HG03457 (cell line): ENCODE results near the gene ACKR2.
"Not testable (repeated sequence)": the region's sequence is repeated elsewhere in the genome, so short reads cannot be mapped to it uniquely, and the experiment has no call there.

ENCODE experiments used
- ATAC-seq: cut with Tn5 transposase; IDR thresholded peaks from one replicate; pipeline ENCODE4 v1.9.1; 2021; ENCODE audit warnings: moderate number of reproducible peaks; ENCODE audit not compliant: unreplicated experiment

ACKR2 gene

GRCh38 chr3:42801048-42801620 is 8.1 kb upstream of the ACKR2 start:
- ATAC-seq = no peak

GRCh38 chr3:42801784-42802183 is 7.5 kb upstream of the ACKR2 start:
- no peak for ATAC-seq

GRCh38 chr3:42802876-42803413 is 6.3 kb upstream of the ACKR2 start:
- no peak for ATAC-seq

- peak; percentile 17 for ATAC-seq
These were observed 5.7 kb upstream of the ACKR2 start for GRCh38 chr3:42803414-42804105.

- peak; percentile 99 for ATAC-seq
These were observed 5.0 kb upstream of the ACKR2 start, which contains the start of gene HIGD1A for GRCh38 chr3:42804106-42804830. Gene HIGD1A (minus strand): TSS chr3:42804490. CDS start chr3:42794253, 10,237 bp downstream.

GRCh38 chr3:42804831-42805132 is 4.5 kb upstream of the ACKR2 start:
- peak; percentile 17 for ATAC-seq

GRCh38 chr3:42805141-42805821 is 4.0 kb upstream of the ACKR2 start:
- ATAC-seq = no peak

- no peak for ATAC-seq
These were observed 1.3 kb upstream of the ACKR2 start for GRCh38 chr3:42807929-42808328.

- not testable (repeated sequence) for ATAC-seq
These were observed 1.5 kb downstream of the ACKR2 start for GRCh38 chr3:42810706-42811105.

- not testable (repeated sequence) for ATAC-seq
These were observed 2.1 kb downstream of the ACKR2 start for GRCh38 chr3:42811118-42811883.

- ATAC-seq = no peak
These were observed 5.0 kb downstream of the ACKR2 start for GRCh38 chr3:42814246-42814645.

- ATAC-seq = no peak
These were observed 5.8 kb downstream of the ACKR2 start for GRCh38 chr3:42814914-42815507.

GRCh38 chr3:42815826-42816225 is 6.6 kb downstream of the ACKR2 start:
- ATAC-seq = no peak

GRCh38 chr3:42819351-42819965 is 10.2 kb downstream of the ACKR2 start:
- ATAC-seq = no peak

- no peak for ATAC-seq
These were observed 11.5 kb downstream of the ACKR2 start for GRCh38 chr3:42820746-42821051.

GRCh38 chr3:42822828-42823227 is 13.6 kb downstream of the ACKR2 start:
- ATAC-seq = no peak

GRCh38 chr3:42823351-42823750 is 14.1 kb downstream of the ACKR2 start:
- no peak for ATAC-seq

GRCh38 chr3:42826141-42826540 is 16.9 kb downstream of the ACKR2 start:
- no peak for ATAC-seq

GRCh38 chr3:42827023-42827422 is 17.8 kb downstream of the ACKR2 start:
- ATAC-seq = no peak

GRCh38 chr3:42827654-42828053 is 18.4 kb downstream of the ACKR2 start:
- no peak for ATAC-seq
